GM13977 (cell line): ENCODE data around the gene SUPV3L1.
A peak's percentile ranks its signal among the peaks of the same experiment; 100 is the strongest.
"Not testable (repeated sequence)": the region's sequence is repeated elsewhere in the genome, so short reads cannot be mapped to it uniquely, and the experiment has no call there.

Experiments
- DNase-seq: peaks from one replicate; pipeline ENCODE4 v3.0.0; 2012; ENCODE audit warnings: low spot score
- CTCF ChIP-seq: IDR thresholded peaks from 2 replicates; pipeline ENCODE4 v1.5.1; 2012; ENCODE audit warnings: mild to moderate bottlenecking, control low read depth; ENCODE audit not compliant: insufficient read depth; ENCODE audit errors: extremely low read depth, missing control alignments
- in situ Hi-C: fragments of 300-500 bp; cut with MboI; formaldehyde crosslinking; loops from one replicate; pipeline ENCODE4 v1.12.0; 2022; ENCODE audit warnings: low sequenced_read_pairs, low pct_unique_long_range_greater_than_20kb, mixed read lengths, inconsistent platforms; ENCODE audit not compliant: unreplicated experiment

SUPV3L1 gene

DNA sequence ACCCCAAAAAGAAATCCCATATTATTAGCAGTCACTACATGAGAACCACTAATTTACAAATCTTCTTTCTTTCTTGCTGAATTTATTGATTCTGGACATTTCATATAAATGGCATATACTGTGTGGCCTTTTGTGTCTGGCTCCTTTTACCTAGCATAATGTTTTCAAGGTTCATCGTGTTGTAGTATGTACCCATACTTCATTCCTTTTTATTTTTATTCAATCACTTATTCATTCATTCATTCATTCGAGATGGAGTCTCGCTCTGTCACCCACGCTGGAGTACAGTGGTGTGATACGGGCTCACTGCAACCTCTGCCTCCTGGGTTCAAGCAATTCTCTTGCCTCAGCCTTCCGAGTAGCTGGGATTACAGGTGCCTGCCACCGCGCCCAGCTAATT, 34.2 kb upstream of the SUPV3L1 start:
- in situ Hi-C loops, result no loop called here
- DNase-seq, result no peak
- TF ChIP-seq CTCF, result no peak

DNA sequence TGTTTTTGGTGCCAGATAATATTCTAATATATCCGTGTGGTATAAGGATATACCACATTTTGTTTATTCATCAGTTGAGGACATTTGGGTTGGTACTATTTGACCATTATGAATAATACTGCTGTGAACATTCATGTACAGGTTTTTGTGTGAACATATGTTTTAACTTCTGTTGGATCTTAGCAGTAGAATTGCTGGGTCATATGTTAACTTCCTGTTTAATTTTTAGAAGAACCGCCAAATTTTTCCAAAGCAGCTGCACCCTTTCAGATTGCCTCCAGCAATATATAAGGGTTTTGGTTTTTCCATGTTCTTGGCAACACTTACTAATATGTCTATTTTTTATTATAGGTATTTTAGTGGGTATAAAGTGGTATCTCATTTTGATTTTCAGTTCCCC, 33.3 kb upstream of the SUPV3L1 start:
- TF ChIP-seq CTCF, result no peak
- no peak for DNase-seq
- in situ Hi-C loops, result no loop called here

- in situ Hi-C loops, result no loop called here
- no peak for TF ChIP-seq CTCF
- DNase-seq, result no peak
These were observed 28.1 kb upstream of the SUPV3L1 start for GRCh38 chr10:69151984-69152383.

DNA sequence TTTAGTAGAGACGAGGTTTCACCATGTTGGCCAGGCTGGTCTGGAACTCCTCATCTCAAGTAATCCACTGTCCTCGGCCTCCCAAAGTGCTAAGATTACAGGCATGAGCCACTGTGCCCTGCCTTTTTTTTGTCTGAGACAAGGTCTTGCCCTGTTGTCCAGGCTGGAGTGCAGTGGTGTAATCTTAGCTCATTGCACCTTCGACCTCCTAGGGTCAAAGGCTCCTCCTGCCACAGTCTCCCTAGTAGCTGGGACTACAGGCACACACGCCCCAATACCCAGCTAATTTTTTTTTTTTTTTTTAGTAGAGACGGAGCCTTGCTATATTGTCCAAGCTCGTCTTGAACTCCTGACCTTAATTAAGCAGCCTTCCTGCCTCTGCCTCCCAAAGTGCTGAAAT, 26.8 kb upstream of the SUPV3L1 start:
- TF ChIP-seq CTCF, result no peak
- in situ Hi-C loops, result no loop called here
- no peak for DNase-seq

DNA sequence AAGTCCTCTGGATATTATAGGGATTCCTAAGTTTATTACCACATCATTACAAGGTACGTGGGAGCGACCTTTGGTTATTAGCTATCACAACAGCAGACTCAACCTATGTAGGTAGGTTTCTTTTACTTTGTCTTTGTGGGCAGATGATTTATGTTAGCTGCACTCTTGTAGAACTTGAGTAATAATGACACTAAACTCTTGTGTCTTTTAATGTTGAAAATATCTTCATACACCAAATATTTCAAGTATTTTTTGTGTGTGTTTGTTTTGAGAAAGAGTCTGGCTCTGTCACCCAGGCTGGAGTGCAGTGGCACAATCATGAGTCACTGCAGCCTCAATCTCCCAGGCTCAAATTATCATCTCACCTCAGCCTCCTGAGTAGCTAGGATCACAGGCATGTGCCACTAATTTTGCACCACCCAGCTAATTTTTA, 19.2 kb upstream of the SUPV3L1 start:
- no peak for TF ChIP-seq CTCF
- DNase-seq, result no peak
- in situ Hi-C loops, result no loop called here

DNA sequence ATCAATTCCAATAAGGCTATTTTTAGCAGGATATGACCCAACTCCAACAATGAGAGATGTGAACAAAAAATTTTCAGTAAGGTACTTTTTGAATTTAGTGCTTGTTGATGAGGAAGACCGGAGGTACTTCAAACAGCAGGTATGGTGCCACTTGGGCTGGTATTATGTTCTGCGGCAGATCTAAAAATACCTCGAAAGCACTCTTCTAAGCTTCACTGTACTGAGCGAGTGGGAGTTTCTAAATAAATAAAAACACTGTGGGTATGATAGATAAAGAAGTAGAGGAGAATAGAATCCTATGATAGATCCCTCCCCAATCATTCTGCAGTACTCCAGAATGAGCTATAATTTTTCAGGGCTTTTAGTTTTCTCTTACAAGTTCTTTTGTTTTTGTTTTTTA, 11.5 kb upstream of the SUPV3L1 start:
- in situ Hi-C loops, result no loop called here
- no peak for DNase-seq
- TF ChIP-seq CTCF, result no peak

DNA sequence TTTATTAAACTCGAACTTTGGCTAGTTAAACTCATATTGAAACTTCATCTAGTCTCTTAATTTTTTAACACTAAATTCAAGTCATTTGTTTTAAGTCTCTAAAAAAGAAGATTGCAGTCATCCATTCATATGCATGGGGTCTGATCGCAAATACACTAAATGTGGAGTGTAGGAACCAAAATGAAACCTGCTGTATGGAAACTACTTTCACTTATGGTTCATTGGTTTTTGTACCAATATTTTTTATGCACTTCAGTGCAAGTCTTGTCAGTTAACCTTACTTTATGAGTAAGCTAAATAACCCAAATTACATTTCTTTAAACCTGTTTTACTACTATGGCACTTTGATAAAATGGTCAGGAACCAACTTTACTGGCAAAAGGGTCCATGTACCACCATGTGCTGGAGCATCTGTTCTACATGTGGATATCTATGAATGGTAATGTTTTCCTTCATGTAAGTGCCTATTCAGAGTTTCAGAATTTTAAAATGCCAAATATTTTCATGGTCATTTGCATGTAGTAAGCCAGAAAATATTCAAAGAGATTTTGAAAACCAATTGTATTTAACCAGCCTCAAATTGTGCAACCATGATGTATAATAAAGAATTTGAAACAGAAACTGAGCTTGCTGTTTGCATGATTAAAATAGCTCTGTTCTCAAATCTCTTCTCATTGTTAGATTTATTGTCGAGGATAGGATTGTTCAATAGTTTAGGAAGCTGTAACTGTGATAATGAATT, 7.6 kb upstream of the SUPV3L1 start:
- DNase-seq, result peak; percentile 46
- in situ Hi-C loops, result no loop called here
- no peak for TF ChIP-seq CTCF

DNA sequence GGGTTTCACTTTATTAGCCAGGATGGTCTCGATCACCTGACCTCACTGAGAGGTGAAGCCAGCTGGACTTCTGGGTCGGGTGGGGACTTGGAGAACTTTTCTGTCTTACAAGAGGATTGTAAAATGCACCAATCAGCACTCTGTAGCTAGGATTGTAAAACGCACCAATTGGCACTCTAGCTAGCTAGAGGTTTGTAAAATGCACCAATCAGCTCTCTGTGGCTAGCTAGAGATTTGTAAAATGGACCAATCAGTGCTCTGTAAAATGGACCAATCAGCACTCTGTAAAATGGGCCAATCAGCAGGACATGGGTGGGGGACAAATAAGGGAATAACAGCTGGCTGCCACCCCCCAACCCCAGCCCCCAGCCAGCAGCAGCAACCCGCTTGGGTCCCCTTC, 4.7 kb upstream of the SUPV3L1 start:
- in situ Hi-C loops, DNase-seq: not testable (repeated sequence)
